HL-60 (cell line): ENCODE measurements around the gene SUPT3H.

Experiments used
- CTCF ChIP-seq: IDR thresholded peaks from one replicate; pipeline ENCODE4 v1.5.1; 2011; ENCODE audit warnings: low read length, control low read depth, inconsistent platforms; ENCODE audit not compliant: insufficient read depth
- GABPA ChIP-seq: IDR thresholded peaks from 2 replicates; pipeline ENCODE4 v1.6.1; 2012; ENCODE audit warnings: low read depth
- POLR2AphosphoS5 ChIP-seq: IDR thresholded peaks from 2 replicates; pipeline ENCODE4 v1.6.1; 2012; ENCODE audit warnings: low read depth
- TF ChIP-seq, protein P1 (sequence below): IDR thresholded peaks from 2 replicates; pipeline ENCODE4 v1.6.1; 2012; ENCODE audit warnings: low read depth; ENCODE audit not compliant: insufficient replicate concordance

DNA sequence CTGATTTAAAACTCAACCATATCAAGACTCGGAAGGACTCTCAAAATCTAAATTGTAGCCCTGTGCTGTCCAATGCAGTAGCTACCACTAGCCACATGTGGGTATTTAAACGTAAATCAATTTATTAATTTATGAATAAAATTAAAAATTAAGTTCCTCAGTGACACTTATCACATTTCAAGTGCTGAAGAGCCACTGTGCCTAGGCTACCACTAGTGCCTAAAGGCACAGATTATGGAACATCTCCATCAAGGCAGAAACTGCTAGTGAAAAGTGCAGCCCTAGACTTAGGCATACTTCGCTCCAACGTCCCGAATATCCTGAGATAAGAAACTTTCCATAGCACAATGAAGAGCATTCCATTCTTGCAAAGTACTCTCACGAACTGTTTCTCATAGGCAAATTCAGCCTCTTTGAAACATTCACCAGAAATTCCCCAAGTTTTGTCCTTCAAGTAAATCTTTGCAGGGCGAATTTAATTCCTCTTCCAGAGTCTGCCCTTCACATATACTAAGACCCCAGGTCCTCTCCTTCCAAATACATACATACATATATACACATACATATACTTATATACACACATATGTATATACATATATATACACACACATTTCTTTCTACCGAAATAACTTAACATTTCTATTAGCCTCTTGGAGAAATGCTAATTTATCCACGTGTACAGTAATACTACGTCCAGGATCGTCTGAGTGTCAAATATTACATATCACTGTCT is 1.3 kb downstream of the SUPT3H start:
- no peak for TF ChIP-seq CTCF
- no peak for TF ChIP-seq GABPA
- TF ChIP-seq POLR2AphosphoS5, result no peak
- TF ChIP-seq, protein P1, sequence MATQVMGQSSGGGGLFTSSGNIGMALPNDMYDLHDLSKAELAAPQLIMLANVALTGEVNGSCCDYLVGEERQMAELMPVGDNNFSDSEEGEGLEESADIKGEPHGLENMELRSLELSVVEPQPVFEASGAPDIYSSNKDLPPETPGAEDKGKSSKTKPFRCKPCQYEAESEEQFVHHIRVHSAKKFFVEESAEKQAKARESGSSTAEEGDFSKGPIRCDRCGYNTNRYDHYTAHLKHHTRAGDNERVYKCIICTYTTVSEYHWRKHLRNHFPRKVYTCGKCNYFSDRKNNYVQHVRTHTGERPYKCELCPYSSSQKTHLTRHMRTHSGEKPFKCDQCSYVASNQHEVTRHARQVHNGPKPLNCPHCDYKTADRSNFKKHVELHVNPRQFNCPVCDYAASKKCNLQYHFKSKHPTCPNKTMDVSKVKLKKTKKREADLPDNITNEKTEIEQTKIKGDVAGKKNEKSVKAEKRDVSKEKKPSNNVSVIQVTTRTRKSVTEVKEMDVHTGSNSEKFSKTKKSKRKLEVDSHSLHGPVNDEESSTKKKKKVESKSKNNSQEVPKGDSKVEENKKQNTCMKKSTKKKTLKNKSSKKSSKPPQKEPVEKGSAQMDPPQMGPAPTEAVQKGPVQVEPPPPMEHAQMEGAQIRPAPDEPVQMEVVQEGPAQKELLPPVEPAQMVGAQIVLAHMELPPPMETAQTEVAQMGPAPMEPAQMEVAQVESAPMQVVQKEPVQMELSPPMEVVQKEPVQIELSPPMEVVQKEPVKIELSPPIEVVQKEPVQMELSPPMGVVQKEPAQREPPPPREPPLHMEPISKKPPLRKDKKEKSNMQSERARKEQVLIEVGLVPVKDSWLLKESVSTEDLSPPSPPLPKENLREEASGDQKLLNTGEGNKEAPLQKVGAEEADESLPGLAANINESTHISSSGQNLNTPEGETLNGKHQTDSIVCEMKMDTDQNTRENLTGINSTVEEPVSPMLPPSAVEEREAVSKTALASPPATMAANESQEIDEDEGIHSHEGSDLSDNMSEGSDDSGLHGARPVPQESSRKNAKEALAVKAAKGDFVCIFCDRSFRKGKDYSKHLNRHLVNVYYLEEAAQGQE, result no peak
